ENCODE results near the gene RASGEF1B.
A peak's percentile ranks its signal among the peaks of the same experiment; 100 is the strongest.

The RASGEF1B gene

DNA sequence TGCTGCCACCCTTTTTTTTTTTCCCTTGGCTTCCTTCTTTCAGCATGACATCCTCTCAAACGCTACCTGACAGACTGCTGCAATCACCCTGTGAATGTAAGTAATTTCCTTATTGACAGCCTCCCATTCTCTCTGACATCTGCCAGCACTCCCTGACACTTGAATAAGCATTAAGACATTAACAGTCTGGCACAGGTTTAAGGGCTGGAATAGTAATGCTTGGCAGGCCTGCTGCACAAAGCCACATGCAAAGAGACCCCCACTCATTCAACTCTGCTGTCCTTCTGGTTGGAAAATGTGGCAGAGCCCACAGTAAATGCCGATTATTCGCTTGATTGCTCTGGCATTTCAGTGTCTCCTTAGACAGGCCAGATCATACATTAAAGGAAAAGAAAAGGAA, 28.1 kb upstream of the RASGEF1B start:
- H3K36me3 ChIP-seq (ENCODE audit: control insufficient read depth in 4 of 4, insufficient read depth in 4 of 4, low read length in 3 of 4), result no peaks in the 10 kb centered on the region
- no peak overlapping the region for H3K27ac ChIP-seq (ENCODE audit: insufficient read depth in 1 of 2, low read depth in 1 of 2, low read length in 2 of 2, poor library complexity in 1 of 2, severe bottlenecking in 2 of 2)
- H3K4me1 ChIP-seq (ENCODE audit: control extremely low read depth in 1 of 4, control insufficient read depth in 4 of 4, insufficient read depth in 4 of 4, low read length in 3 of 4), result peaks cover 4 to 32% (median 20%) of the 10 kb centered on the region in 4 experiments
- CTCF ChIA-PET, result interaction anchor here (1.1 kb wide), 1 partner anchor 17 kb away, joined by 3 read pairs; no protein-coding TSS in a partner anchor
- H3K9me3 ChIP-seq (ENCODE audit: control extremely low read depth in 1 of 5, control insufficient read depth in 4 of 5, insufficient read depth in 2 of 5, low read depth in 1 of 5, low read length in 4 of 5), result no peaks in the 10 kb centered on the region
- H3K27me3 ChIP-seq (replicated peaks in 2 of 5; ENCODE audit: control insufficient read depth in 4 of 5, insufficient read depth in 5 of 5, low read length in 4 of 5), result no peaks in the 10 kb centered on the region
- no peak overlapping the region for H3K4me3 ChIP-seq (ENCODE audit: control insufficient read depth in 1 of 7, extremely low read depth in 1 of 7, insufficient read depth in 4 of 7, low read depth in 2 of 7, low read length in 6 of 7)
- POLR2A ChIA-PET, result no interaction called here
- 95% methylated on average over 2 of the region's 3 CpGs for WGBS (ENCODE audit: insufficient coverage)
- DNase-seq, result no peak

DNA sequence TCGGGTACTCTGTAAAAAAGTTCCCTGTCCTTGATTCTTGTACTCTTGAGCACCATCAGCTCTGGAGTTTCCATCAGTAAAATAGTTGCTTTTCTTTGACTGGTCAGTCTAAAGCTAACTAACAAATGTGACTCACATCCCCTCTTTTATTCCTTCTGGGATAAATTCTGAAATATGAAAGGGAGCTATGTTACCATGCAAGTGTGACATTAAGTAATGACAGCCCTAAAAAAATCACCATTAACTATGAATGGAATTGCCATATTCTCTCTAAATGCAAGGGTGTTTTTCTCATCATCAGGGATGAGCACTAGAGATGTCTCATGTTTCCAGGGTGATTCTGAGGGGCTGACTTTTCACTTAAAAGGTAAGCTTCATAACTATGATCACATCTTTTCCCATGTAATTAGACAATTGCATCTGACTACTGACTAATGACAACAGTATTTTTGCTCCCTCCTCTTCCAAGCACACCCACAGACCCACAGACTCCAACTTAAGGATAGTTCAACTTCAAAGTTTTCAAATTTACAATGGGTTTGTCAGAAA, 26.9 kb upstream of the RASGEF1B start:
- no peak for DNase-seq
- Histone ChIP-seq H3K4me1 (ENCODE audit: control extremely low read depth in 1 of 4, control insufficient read depth in 4 of 4, insufficient read depth in 4 of 4, low read length in 3 of 4) (peaks cover 4 to 28% (median 17%) of the 10 kb centered on the region in 4 experiments), H3K27me3 (replicated peaks in 2 of 5; ENCODE audit: control insufficient read depth in 4 of 5, insufficient read depth in 5 of 5, low read length in 4 of 5) (no peaks in the 10 kb centered on the region), H3K9me3 (ENCODE audit: control extremely low read depth in 1 of 5, control insufficient read depth in 4 of 5, insufficient read depth in 2 of 5, low read depth in 1 of 5, low read length in 4 of 5) (no peaks in the 10 kb centered on the region), H3K27ac (ENCODE audit: insufficient read depth in 1 of 2, low read depth in 1 of 2, low read length in 2 of 2, poor library complexity in 1 of 2, severe bottlenecking in 2 of 2) (no peak overlapping the region), H3K36me3 (ENCODE audit: control insufficient read depth in 4 of 4, insufficient read depth in 4 of 4, low read length in 3 of 4) (no peaks in the 10 kb centered on the region), H3K4me3 (ENCODE audit: control insufficient read depth in 1 of 7, extremely low read depth in 1 of 7, insufficient read depth in 4 of 7, low read depth in 2 of 7, low read length in 6 of 7) (no peak overlapping the region)
- CTCF ChIA-PET, result interaction anchor here (0.5 to 1.8 kb wide), 7 partner anchors 9 to 336 kb away, joined by 3 to 7 read pairs (median 4); partner anchors contain the start of gene RASGEF1B
- WGBS (ENCODE audit: insufficient coverage), result 90% methylated on average over 1 of the region's 1 CpG
- POLR2A ChIA-PET, result interaction anchor here (0.6 kb wide), 1 partner anchor 91 kb away, joined by 3 read pairs; no protein-coding TSS in a partner anchor

DNA sequence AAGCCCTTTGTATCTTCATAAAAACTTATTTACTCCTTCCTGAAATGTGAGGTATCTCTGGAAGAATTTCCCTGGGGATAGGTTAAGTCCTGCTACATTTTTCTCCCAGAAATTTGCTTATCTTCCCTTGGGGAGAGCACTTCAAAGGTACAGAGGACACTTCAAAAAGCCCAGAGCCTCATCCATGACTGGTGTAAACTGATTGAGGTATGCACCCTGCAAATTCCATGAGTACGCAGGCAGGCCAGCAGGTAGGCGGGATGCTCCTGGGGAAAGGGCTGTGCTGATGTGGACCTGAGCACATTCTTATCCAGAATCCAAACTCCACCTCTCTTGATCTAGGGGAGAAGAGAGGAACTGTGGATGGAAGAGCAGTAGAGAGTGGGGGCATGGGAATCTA, 26.3 kb upstream of the RASGEF1B start:
- Histone ChIP-seq H3K4me1 (ENCODE audit: control extremely low read depth in 1 of 4, control insufficient read depth in 4 of 4, insufficient read depth in 4 of 4, low read length in 3 of 4) (peaks cover 5 to 31% (median 21%) of the 10 kb centered on the region in 4 experiments), H3K4me3 (ENCODE audit: control insufficient read depth in 1 of 7, extremely low read depth in 1 of 7, insufficient read depth in 4 of 7, low read depth in 2 of 7, low read length in 6 of 7) (no peak overlapping the region), H3K27ac (ENCODE audit: insufficient read depth in 1 of 2, low read depth in 1 of 2, low read length in 2 of 2, poor library complexity in 1 of 2, severe bottlenecking in 2 of 2) (no peak overlapping the region), H3K27me3 (replicated peaks in 2 of 5; ENCODE audit: control insufficient read depth in 4 of 5, insufficient read depth in 5 of 5, low read length in 4 of 5) (no peaks in the 10 kb centered on the region), H3K36me3 (ENCODE audit: control insufficient read depth in 4 of 4, insufficient read depth in 4 of 4, low read length in 3 of 4) (no peaks in the 10 kb centered on the region), H3K9me3 (ENCODE audit: control extremely low read depth in 1 of 5, control insufficient read depth in 4 of 5, insufficient read depth in 2 of 5, low read depth in 1 of 5, low read length in 4 of 5) (no peaks in the 10 kb centered on the region)
- CTCF ChIA-PET, result interaction anchor here (1.2 to 1.8 kb wide), 6 partner anchors 9 to 110 kb away, joined by 4 to 7 read pairs (median 6); partner anchors contain the start of gene RASGEF1B
- POLR2A ChIA-PET, result interaction anchor here (0.6 kb wide), 1 partner anchor 92 kb away, joined by 3 read pairs; no protein-coding TSS in a partner anchor
- no CpG with 5 or more reads among the region's 2 CpGs for WGBS (ENCODE audit: insufficient coverage)
- DNase-seq, result no peak

DNA sequence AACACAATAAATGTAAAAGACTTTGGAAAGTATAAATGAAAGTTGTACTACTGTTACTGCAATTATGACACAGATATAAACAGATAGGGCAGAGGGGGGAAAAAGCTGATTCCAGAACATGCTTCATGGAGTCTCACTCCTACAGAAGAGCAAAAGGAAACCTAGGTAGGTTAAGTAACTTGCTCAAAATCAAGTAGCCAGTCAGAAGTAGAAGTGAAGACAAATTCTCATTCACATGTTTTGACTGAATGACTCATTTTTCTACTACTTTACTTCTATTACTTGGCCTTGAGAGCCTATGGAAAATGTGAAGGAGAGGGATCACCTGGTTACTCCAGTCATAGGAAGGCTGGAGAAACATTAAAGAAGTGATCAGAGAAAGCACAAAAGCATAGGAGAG, 23.6 kb upstream of the RASGEF1B start:
- no peak overlapping the region for H3K27ac ChIP-seq (ENCODE audit: insufficient read depth in 1 of 2, low read depth in 1 of 2, low read length in 2 of 2, poor library complexity in 1 of 2, severe bottlenecking in 2 of 2)

DNA sequence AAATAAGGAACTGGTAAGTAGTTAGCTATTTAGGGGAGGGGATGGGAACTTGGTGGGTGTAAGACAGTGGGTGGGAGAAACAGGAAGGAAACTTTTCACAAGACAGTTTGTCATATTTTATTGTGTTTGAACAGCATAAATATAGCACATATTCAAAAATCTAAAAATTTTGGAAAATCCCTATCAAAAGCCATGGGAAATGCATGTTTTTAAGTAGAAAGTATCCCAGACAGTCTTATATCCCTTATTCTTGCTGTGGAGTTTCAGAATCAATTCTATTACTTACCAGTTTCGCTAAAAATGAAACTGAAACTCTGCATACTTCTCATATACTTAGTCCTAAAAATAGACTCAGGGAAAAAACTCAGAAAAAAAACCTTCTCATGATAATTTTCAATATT, 22.3 kb upstream of the RASGEF1B start:
- ChIA-PET POLR2A (interaction anchor here (0.8 kb wide), 1 partner anchor 11 kb away, joined by 4 read pairs; no protein-coding TSS in a partner anchor), CTCF (interaction anchor here (1.4 to 5.6 kb wide), 4 partner anchors 11 to 24 kb away, joined by 3 to 22 read pairs (median 8); partner anchors contain the start of gene RASGEF1B)
- H3K36me3 ChIP-seq (ENCODE audit: control insufficient read depth in 4 of 4, insufficient read depth in 4 of 4, low read length in 3 of 4), result no peaks in the 10 kb centered on the region
- no peaks in the 10 kb centered on the region for H3K27me3 ChIP-seq (replicated peaks in 2 of 5; ENCODE audit: control insufficient read depth in 4 of 5, insufficient read depth in 5 of 5, low read length in 4 of 5)
- DNase-seq, result peak in 2 of 3 donors; percentile 75 to 81
- WGBS (ENCODE audit: insufficient coverage), result no CpG with 5 or more reads among the region's 1 CpG
- peak overlapping the region in 6 of 7 experiments; percentile 12 to 73 (median 37) for H3K4me3 ChIP-seq (ENCODE audit: control insufficient read depth in 1 of 7, extremely low read depth in 1 of 7, insufficient read depth in 4 of 7, low read depth in 2 of 7, low read length in 6 of 7)
- H3K4me1 ChIP-seq (ENCODE audit: control extremely low read depth in 1 of 4, control insufficient read depth in 4 of 4, insufficient read depth in 4 of 4, low read length in 3 of 4), result peaks cover 6 to 35% (median 25%) of the 10 kb centered on the region in 4 experiments
- H3K27ac ChIP-seq (ENCODE audit: insufficient read depth in 1 of 2, low read depth in 1 of 2, low read length in 2 of 2, poor library complexity in 1 of 2, severe bottlenecking in 2 of 2), result peak overlapping the region in 1 of 2 experiments; percentile 56
- peaks cover 0 to 4% (median 0%) of the 10 kb centered on the region in 5 experiments for H3K9me3 ChIP-seq (ENCODE audit: control extremely low read depth in 1 of 5, control insufficient read depth in 4 of 5, insufficient read depth in 2 of 5, low read depth in 1 of 5, low read length in 4 of 5)

More for the DNA sequence above, 23.6 kb upstream of the RASGEF1B start:
- POLR2A ChIA-PET, result interaction anchor here (1.0 kb wide), 1 partner anchor 23 kb away, joined by 3 read pairs; the partner anchor contains the start of gene RASGEF1B
- H3K9me3 ChIP-seq (ENCODE audit: control extremely low read depth in 1 of 5, control insufficient read depth in 4 of 5, insufficient read depth in 2 of 5, low read depth in 1 of 5, low read length in 4 of 5), result peaks cover 0 to 4% (median 0%) of the 10 kb centered on the region in 5 experiments
- no peaks in the 10 kb centered on the region for H3K36me3 ChIP-seq (ENCODE audit: control insufficient read depth in 4 of 4, insufficient read depth in 4 of 4, low read length in 3 of 4)
- CTCF ChIA-PET, result interaction anchor here (1.7 to 5.6 kb wide), 4 partner anchors 10 to 349 kb away, joined by 4 to 22 read pairs (median 7); partner anchors contain the start of gene RASGEF1B
- no peak overlapping the region for H3K4me3 ChIP-seq (ENCODE audit: control insufficient read depth in 1 of 7, extremely low read depth in 1 of 7, insufficient read depth in 4 of 7, low read depth in 2 of 7, low read length in 6 of 7)
- H3K27me3 ChIP-seq (replicated peaks in 2 of 5; ENCODE audit: control insufficient read depth in 4 of 5, insufficient read depth in 5 of 5, low read length in 4 of 5), result no peaks in the 10 kb centered on the region
- no peak for DNase-seq
- H3K4me1 ChIP-seq (ENCODE audit: control extremely low read depth in 1 of 4, control insufficient read depth in 4 of 4, insufficient read depth in 4 of 4, low read length in 3 of 4), result peaks cover 6 to 46% (median 29%) of the 10 kb centered on the region in 4 experiments

DNA sequence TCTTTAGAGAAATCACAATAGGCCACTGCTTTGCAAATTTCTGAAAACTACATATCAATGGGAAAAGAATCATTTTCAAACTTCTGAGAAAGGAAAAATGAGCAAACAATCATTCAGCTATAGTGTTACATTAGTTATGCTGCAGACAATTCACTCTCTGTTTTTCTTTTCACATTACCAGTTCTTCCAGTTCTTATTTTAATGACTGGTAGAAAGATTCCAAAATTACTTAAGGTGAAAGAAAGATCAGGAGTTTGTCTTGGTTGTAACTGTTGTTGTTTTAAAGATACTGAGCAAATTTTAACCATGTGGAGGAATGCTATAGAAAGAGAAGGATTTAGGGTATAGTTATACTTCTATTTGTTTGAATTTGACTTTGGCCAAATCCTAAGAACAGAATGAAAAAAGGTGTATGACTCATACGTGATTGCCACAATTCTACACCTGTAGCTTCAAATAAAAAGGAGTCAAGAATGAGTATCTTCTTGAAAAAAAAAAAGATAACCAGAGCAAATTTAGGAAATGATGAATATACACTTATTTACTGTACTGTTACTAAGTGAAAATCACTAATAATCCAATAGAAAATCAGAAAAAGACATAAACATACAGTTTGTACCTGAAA, 21.0 kb upstream of the RASGEF1B start:
- no peak for DNase-seq
- H3K27me3 ChIP-seq (replicated peaks in 2 of 5; ENCODE audit: control insufficient read depth in 4 of 5, insufficient read depth in 5 of 5, low read length in 4 of 5), result no peaks in the 10 kb centered on the region
- CTCF ChIA-PET, result interaction anchor here (0.8 to 5.6 kb wide), 7 partner anchors 9 to 195 kb away, joined by 3 to 22 read pairs (median 6); partner anchors contain the start of gene RASGEF1B
- H3K4me1 ChIP-seq (ENCODE audit: control extremely low read depth in 1 of 4, control insufficient read depth in 4 of 4, insufficient read depth in 4 of 4, low read length in 3 of 4), result peaks cover 6 to 35% (median 25%) of the 10 kb centered on the region in 4 experiments
- 100% methylated on average over 1 of the region's 1 CpG for WGBS (ENCODE audit: insufficient coverage)
- peak overlapping the region in 1 of 7 experiments; percentile 45 for H3K4me3 ChIP-seq (ENCODE audit: control insufficient read depth in 1 of 7, extremely low read depth in 1 of 7, insufficient read depth in 4 of 7, low read depth in 2 of 7, low read length in 6 of 7)
- POLR2A ChIA-PET, result interaction anchor here (1.1 kb wide), 2 partner anchors 12 to 21 kb away, joined by 3 to 7 read pairs; partner anchors contain the start of gene RASGEF1B
- H3K27ac ChIP-seq (ENCODE audit: insufficient read depth in 1 of 2, low read depth in 1 of 2, low read length in 2 of 2, poor library complexity in 1 of 2, severe bottlenecking in 2 of 2), result no peak overlapping the region
- peaks cover 0 to 4% (median 0%) of the 10 kb centered on the region in 5 experiments for H3K9me3 ChIP-seq (ENCODE audit: control extremely low read depth in 1 of 5, control insufficient read depth in 4 of 5, insufficient read depth in 2 of 5, low read depth in 1 of 5, low read length in 4 of 5)
- no peaks in the 10 kb centered on the region for H3K36me3 ChIP-seq (ENCODE audit: control insufficient read depth in 4 of 4, insufficient read depth in 4 of 4, low read length in 3 of 4)

All from common myeloid progenitor, CD34-positive (primary cell).